Endothelial cell of umbilical vein (primary cell): ENCODE data around the gene VSTM2B. TPM values are rescaled to one million over a fixed set of nuclear protein-coding genes. Genes with fewer than 3 reads are reported as not detected.

Experiments used
- BruUV-seq: library from RNA; stranded (reverse); fragments of 400-500 nt; replicated peaks from 2 replicates; lab custom pipeline; 2021; lab: Mats Ljungman, UMichigan
- CTCF ChIA-PET: fragments of 300-600, 350-600 bp; sonication (Branson Sonifier 250); formaldehyde crosslinking; loops from one replicate; lab custom pipeline; 2021; ENCODE audit warnings: antibody characterized with exemption, inconsistent platforms; lab: Charles Lee
- POLR2A ChIA-PET: fragments of 300-600, 350-600 bp; sonication (Branson Sonifier 250); formaldehyde crosslinking; loops from one replicate; lab custom pipeline; 2021; ENCODE audit warnings: antibody characterized with exemption, inconsistent platforms; lab: Charles Lee
- DNase-seq: peaks from one replicate; pipeline ENCODE4 v3.0.0-alpha.2; 2011; ENCODE audit warnings: low read depth, low spot score
- FAIRE-seq: peaks from 2 replicates; lab custom pipeline; 2011; peaks lifted over from hg19 to GRCh38; lab: Jason Lieb, UNC
- H2AFZ ChIP-seq: 2 replicates; pipeline ENCODE4 v1.6.0; 2012; ENCODE audit warnings: low read depth, low read length, control low read depth, inconsistent platforms
- H3K27ac ChIP-seq: 2 replicates; pipeline ENCODE4 v1.5.1; 2011; ENCODE audit warnings: low read depth, mild to moderate bottlenecking, control low read depth, low read length, moderate library complexity; ENCODE audit not compliant: insufficient read depth
- H3K27me3 ChIP-seq, 2 experiments: 2 replicates each; pipeline versions ENCODE4 v1.6.0 to v1.6.1; 2011; ENCODE audit warnings: low read length in 2 of 2, mixed read lengths in 1 of 2; ENCODE audit not compliant: control insufficient read depth in 2 of 2, insufficient read depth in 2 of 2
- H3K36me3 ChIP-seq, 2 experiments: 2 replicates in 1 of 2; 3 replicates in 1 of 2; pipeline ENCODE4 v1.5.1; 2011; ENCODE audit warnings: low read length in 2 of 2, mild to moderate bottlenecking in 1 of 2, moderate library complexity in 1 of 2; ENCODE audit not compliant: control insufficient read depth in 2 of 2, insufficient read depth in 2 of 2; ENCODE audit errors: extremely low read depth in 1 of 2
- H3K4me1 ChIP-seq: 3 replicates; pipeline ENCODE4 v1.5.1; 2011; ENCODE audit warnings: mild to moderate bottlenecking, low read length; ENCODE audit not compliant: control insufficient read depth, insufficient read depth; ENCODE audit errors: extremely low read depth
- H3K4me2 ChIP-seq: 2 replicates; pipeline ENCODE4 v1.6.1; 2011; ENCODE audit warnings: low read length, control low read depth, mixed read lengths; ENCODE audit not compliant: insufficient read depth
- H3K4me3 ChIP-seq, 3 experiments: fragments of 200-600 bp in 1 of 3; sonication (generic), shearing (Covaris generic) in 1 of 3; replicated peaks in 1 of 3; 2 replicates each; pipeline ENCODE4 v1.5.1; 2011 to 2016; ENCODE audit warnings: control low read depth in 3 of 3, low read length in 3 of 3, mild to moderate bottlenecking in 2 of 3, inconsistent platforms in 1 of 3, low read depth in 1 of 3, moderate library complexity in 1 of 3; ENCODE audit not compliant: insufficient read depth in 1 of 3
- H3K79me2 ChIP-seq: 2 replicates; pipeline ENCODE4 v1.6.0; 2012; ENCODE audit warnings: low read length, inconsistent platforms; ENCODE audit not compliant: control insufficient read depth, insufficient read depth
- H3K9ac ChIP-seq: replicated peaks from 2 replicates; pipeline ENCODE3; 2011; ENCODE audit warnings: low read length, control low read depth; ENCODE audit not compliant: insufficient read depth; ENCODE audit errors: extremely low read depth
- H3K9me1 ChIP-seq: replicated peaks from 3 replicates; pipeline ENCODE4 v1.6.0; 2011; ENCODE audit warnings: mild to moderate bottlenecking, low read length; ENCODE audit not compliant: control insufficient read depth, insufficient read depth; ENCODE audit errors: extremely low read depth
- H3K9me3 ChIP-seq: replicated peaks from 2 replicates; pipeline ENCODE4 v1.5.1; 2012; ENCODE audit warnings: low read length, inconsistent platforms; ENCODE audit not compliant: control insufficient read depth, insufficient read depth
- H4K20me1 ChIP-seq: replicated peaks from 2 replicates; pipeline ENCODE3; 2011; ENCODE audit warnings: mild to moderate bottlenecking, low read length; ENCODE audit not compliant: control insufficient read depth, insufficient read depth; ENCODE audit errors: extremely low read depth
- CTCF ChIP-seq, 2 donors: IDR thresholded peaks; 1 replicate in 1 of 2; 2 replicates in 1 of 2; pipeline ENCODE4 v1.5.1; 2011; ENCODE audit warnings: low read length in 2 of 2, mild to moderate bottlenecking in 2 of 2, moderate library complexity in 2 of 2, control low read depth in 1 of 2, inconsistent platforms in 1 of 2, low read depth in 1 of 2; ENCODE audit not compliant: insufficient read depth in 1 of 2; ENCODE audit errors: extremely low read depth in 1 of 2
- EZH2 ChIP-seq: IDR thresholded peaks from 2 replicates; pipeline ENCODE4 v1.6.1; 2012; ENCODE audit warnings: borderline replicate concordance, low read depth, mild to moderate bottlenecking, moderate library complexity, low read length, inconsistent platforms; ENCODE audit not compliant: severe bottlenecking
- GATA2 ChIP-seq: IDR thresholded peaks from 2 replicates; pipeline ENCODE4 v1.7.0; 2011; ENCODE audit warnings: low read depth, mild to moderate bottlenecking, moderate library complexity, mixed read lengths, low read length; ENCODE audit not compliant: insufficient read length, insufficient read depth
- MYC ChIP-seq: IDR thresholded peaks from one replicate; pipeline ENCODE4 v1.6.1; 2011; ENCODE audit warnings: mild to moderate bottlenecking, low read depth, low read length
- POLR2AphosphoS5 ChIP-seq: IDR thresholded peaks from 2 replicates; pipeline ENCODE4 v1.6.1; 2012; ENCODE audit warnings: low read depth, mild to moderate bottlenecking, control low read depth, low read length, moderate library complexity; ENCODE audit not compliant: insufficient read depth
- dilution Hi-C: fragments of 300-500 bp; cut with MboI; formaldehyde crosslinking; loops from one replicate; pipeline ENCODE4 v1.15.0; 2019; ENCODE audit warnings: low sequenced_read_pairs; ENCODE audit not compliant: extremely low pct_ligation_motif_present
- intact Hi-C: fragments of 100-400 bp; cut with micrococcal nuclease; formaldehyde crosslinking; loops from one replicate; pipeline ENCODE4 v1.10.0; 2022
- polyA plus RNA-seq, 4 experiments: library from polyadenylated mRNA; depleted of rRNA in 3 of 4; stranded (reverse) in 3 of 4; unstranded in 1 of 4; fragments of >200 nt; gene quantifications; 2 replicates each; pipeline versions ENCODE4 v1.2.1 to v1.2.3, GENCODE V29; 2011 to 2012; ENCODE audit warnings: missing spikeins in 1 of 4
- total RNA-seq: library from RNA; stranded (reverse); gene quantifications from 2 replicates; pipeline ENCODE4 v1.2.3, GENCODE V29; 2021

VSTM2B gene
- total and polyA plus RNA-seq, 2 donors (not counting 3 experiments of a cell fraction or from before 2014, with no cell fraction given), result not detected

DNA sequence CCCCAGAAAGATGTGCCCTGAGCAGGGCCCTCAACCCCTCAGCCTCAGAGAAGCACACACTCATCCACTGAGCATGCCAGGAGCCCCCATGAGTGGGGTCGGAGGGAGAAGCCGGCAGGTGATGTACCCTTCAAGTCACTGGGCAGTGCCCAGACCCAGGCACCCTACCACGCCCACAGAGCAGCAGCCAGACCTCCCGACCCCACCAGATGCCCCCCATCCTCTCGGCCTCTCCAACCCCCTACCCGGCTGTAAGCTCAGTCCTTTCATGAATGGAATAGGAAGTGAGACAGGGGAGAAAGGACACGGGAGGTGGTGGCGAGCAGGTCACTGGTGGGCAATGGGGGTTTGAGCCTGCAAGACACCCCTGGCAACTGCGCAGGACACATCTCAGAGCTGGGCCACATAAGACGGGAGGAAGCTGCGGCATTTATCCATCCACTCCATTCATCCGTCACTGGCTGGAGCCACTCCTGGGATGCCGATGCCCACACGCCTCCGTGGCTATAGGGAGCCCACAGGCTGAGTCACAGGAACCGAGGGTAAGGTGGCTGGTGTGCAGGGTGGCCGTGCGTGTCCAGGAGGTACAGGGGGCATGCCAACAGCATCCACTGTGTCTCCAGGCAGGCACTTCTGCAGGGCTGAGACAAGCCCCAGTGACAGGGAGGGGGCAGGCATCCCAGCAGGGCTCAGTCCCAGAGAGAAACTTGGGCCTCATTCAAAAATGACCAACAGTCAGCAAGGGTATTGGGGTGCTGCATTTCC is 23.8 kb upstream of the VSTM2B start:
- Histone ChIP-seq H3K36me3 (no peaks in the 10 kb centered on the region), H3K9me3 (peaks cover 3% of the 10 kb centered on the region), H4K20me1 (no peaks in the 10 kb centered on the region), H3K4me3 (no peak overlapping the region), H3K9ac (no peak overlapping the region), H2AFZ (no peak overlapping the region), H3K4me1 (no peaks in the 10 kb centered on the region), H3K27me3 (no peaks in the 10 kb centered on the region), H3K9me1 (no peaks in the 10 kb centered on the region), H3K27ac (no peak overlapping the region), H3K4me2 (no peak overlapping the region), H3K79me2 (no peaks in the 10 kb centered on the region)
- TF ChIP-seq GATA2, result no peak
- no peak for TF ChIP-seq MYC
- no peak for TF ChIP-seq EZH2
- no peak for TF ChIP-seq POLR2AphosphoS5
- no peak for TF ChIP-seq CTCF (IDR thresholded peaks at IDR 0.05; ENCODE audit: extremely low read depth in 1 of 2, insufficient read depth in 1 of 2, low read depth in 1 of 2, low read length in 2 of 2)
- FAIRE-seq, result no peak
- CTCF ChIA-PET, result no interaction called here
- BruUV-seq, result no TSS peak
- POLR2A ChIA-PET, result no interaction called here
- DNase-seq, result no peak
- intact Hi-C loops, result no loop called here
- dilution Hi-C loops, result no loop called here
